GM20431 (cell line): ENCODE measurements around the gene SLC16A3.
"Not testable (repeated sequence)": the region's sequence is repeated elsewhere in the genome, so short reads cannot be mapped to it uniquely, and the experiment has no call there.

Source experiments
- in situ Hi-C: fragments of 300-500 bp; cut with MseI, MboI; formaldehyde crosslinking; loops from one replicate; pipeline ENCODE4 v1.15.0; 2020; ENCODE audit warnings: low sequenced_read_pairs; ENCODE audit not compliant: unreplicated experiment

SLC16A3 gene

DNA sequence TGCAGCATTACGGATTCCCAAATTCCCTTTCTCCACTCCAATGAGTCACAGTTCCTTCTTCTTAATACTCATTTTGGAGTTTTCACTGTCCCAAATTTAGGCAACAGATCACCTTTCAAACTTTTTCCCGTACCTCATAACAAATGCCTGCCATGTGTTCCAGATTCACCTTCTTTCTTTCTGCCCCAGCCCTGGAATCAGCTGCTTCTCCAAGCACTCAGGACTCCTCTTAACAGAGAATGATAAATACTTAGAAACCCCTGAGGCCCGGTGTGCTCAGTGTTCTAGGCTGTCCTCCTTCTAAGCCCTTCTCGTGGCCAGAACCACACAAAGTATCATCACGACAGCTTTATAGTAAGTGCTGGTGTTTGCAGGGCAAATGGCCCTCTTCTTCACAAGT lies 29.7 kb downstream of the SLC16A3 start:
- in situ Hi-C loops: no loop called here

- in situ Hi-C loops: not testable (repeated sequence)
These were observed 31.4 kb downstream of the SLC16A3 start for GRCh38 chr17:82259972-82260961.

DNA sequence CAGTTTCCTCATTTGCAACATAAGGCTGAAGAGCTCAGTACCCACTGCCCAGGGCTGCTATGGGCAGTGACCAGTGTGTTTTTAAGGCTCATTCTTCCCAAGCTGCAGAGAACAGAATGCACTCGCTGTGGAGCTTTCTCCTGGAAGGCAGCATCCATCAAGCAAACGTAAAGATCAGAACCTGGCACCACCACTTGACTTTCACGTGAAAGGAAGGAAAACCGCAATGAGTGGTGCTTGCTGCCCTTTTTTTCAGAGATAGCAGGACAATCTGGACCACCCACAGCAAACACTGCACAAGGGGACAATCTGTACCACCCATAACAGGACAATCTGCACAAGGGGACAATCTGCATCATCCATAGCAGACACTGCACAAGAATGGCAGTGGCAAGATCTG lies 33.5 kb downstream of the SLC16A3 start:
- in situ Hi-C loops: no loop called here

DNA sequence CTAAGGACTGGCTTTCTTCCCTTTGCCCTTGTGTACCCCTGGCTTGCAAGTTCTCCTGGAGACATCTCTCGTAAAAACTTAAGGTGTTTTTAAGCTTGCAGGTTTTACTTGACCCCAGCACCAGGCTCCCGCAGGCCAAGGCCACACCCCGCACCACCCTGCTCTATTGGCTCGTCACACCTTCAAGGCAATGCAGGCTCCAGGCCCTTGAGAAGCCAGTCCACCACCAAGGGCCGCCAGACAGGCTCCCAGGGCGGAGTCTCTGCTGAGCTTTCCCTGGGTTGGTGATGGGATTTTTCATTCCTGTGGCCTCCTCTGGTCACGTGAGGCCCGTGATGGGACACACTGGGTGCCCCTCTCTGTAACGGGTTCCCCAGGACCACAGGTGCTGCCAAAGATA lies 34.8 kb downstream of the SLC16A3 start:
- in situ Hi-C loops: no loop called here

GRCh38 chr17:82266142-82266541 lies 37.3 kb downstream of the SLC16A3 start:
- in situ Hi-C loops: no loop called here

DNA sequence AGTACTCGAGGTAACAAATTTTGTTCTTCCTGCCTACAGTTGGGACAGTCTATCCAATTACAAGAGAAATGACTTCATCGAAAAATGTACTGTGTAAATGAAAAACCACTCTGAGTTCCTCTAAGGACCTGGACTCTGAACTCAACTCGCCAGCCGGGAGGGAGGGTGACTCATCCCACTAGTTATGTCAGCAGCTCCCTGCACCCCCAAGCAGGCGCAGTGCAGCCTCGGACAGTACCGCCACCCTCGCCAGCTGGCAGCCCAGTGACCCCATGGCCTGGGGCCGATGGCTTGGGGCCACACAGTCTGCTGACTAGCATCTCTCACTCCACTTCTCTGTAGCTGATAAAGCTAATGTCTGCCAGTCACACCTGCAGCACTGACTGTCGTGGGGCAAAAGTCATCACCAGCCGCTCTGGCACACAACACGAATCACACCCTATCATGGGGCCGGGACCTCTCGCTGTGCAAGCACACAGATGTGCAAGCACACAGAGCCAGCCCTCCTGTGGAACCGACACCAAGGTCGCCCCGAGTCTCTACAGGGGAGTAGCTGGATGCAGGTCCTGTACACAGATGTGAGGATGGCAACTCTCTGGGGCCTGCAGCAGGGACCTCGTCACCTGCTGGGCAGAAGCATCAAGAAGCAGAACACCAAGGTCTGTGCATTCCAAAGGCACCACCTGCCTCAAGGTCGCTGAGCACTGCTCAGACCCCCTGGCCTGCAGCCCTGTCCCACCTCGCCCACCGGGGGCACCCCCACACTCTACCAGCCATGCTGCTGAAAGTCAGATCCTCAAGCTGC lies 38.9 kb downstream of the SLC16A3 start:
- in situ Hi-C loops: no loop called here

- in situ Hi-C loops: no loop called here
These were observed 40.5 kb downstream of the SLC16A3 start for GRCh38 chr17:82269138-82269881.

GRCh38 chr17:82269882-82270500 lies 41.1 kb downstream of the SLC16A3 start:
- in situ Hi-C loops: no loop called here

DNA sequence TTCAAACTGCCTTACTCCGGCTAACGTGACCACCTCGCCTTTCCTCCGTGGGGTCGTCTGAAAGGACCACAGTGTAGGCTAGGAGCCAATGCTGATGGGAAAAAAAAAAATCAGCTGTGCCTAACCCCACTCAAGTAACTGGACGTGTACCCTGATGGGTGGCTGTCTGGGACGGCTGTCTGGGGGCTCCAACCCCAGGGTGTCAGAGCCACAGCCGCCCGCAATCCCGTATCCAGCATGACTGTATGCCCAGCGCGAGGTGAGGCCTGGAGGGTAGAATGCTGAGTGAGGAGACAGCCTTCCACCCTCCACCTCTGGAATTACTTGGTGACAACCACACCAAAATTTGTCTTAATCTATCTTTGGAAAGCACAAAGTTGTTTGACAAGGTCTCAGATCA lies 41.8 kb downstream of the SLC16A3 start:
- in situ Hi-C loops: no loop called here

GRCh38 chr17:82271401-82271800 lies 42.6 kb downstream of the SLC16A3 start:
- in situ Hi-C loops: no loop called here

DNA sequence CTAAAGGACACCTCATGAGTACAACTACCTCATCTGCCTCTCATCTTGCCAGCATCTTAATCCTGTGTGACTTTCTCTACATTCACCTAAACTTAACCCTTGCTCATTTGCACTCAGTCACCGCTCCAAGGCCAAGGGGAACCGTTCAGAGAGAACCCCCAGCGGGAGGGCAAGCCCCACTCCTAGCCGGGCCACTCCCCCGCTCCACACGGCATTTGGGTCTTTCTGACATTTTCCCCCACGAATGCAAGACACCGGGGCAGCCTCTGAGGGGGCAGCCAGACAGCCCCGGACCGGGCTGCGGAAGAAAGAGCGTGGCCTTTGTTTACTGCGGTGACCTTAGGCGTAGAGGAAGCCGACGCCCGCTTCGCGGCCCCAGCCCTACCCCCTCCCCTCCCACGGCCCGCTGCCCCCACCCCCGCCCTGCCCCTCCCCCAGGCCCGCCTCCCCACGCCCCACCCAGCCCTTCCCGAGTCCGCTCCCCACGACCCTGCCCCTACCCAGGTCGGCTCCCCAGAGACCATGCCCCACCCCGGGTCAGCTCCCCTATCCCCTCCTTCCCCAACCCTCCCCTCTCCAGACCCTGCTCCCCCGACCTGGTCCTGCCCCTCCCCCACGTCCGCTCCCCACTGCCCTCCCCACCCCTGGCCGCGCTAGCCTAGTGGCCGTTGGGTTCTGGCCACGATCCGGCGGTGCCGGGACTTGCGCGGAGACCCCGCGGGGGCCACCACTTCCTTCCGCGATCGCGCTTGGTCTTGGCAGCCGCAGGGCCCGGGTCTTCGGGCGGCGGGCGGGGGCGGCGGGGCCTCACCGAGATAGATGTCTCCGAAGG lies 43.9 kb downstream of the SLC16A3 start:
- in situ Hi-C loops: no loop called here

DNA sequence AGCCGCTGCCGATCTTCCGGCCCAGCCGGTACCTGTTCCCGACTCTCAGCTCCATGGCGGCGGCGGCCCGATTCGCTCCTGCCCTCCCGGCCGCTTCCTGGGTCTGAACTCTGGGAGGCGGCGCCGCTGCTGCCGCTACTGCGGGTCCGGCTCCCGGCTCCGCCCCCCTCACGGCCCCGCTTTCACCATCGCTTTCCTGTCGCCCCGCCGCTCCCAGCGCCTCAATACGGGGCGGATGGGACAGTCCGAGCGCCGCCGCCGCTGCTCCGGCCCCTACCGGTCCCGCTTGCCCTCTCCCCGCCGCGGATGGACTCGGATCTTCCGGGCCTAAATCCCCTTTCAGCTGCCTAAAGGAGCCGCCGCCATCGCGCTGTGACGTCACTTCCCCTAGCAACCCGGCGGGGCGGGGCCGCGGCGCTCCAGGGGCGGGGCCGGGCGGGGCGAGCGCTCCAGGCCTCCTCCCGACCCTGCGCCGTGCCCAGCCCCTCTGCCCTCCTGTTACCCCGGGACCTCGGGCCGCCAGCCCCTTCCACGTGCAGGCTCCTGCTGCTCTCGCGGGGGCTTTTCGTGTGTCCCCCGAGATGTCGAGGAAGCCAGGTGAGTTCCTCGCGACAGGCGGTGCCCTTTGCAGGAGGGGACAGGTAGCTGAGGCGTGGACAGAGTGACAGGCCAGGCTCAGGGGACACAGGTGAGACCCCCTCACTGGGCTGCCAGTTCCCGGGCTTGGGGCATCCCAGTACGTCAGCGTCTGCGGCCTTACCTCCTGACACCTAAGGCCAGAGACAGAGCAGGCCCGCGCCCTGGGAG lies 44.7 kb downstream of the SLC16A3 start, which contains the start of gene CSNK1D:
Gene CSNK1D (minus strand): TSS at position 374 of the 807 bp plus-strand sequence. CDS start 319 bp downstream, at position 55.
- in situ Hi-C loops: no loop called here

- in situ Hi-C loops: no loop called here
These were observed 45.5 kb downstream of the SLC16A3 start for GRCh38 chr17:82274134-82275020.

DNA sequence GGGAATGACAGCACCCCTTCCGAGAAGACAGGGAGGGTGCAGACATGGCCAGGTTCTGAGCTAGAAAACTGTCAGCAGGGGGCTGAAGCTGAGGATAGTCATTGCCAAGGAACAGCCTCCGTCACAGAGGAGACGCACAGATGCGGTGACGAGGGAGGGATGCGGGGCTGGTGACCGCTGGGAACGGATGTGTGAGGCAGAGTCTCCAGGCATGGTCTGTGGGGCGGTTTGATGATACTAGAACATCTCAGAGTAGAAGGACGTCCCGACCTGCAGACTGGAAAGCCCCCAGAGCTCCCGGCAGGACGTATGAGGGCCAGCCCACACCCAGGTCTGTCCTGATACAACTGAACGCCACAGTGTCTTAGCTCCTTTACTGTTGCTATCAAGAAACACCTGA lies 46.5 kb downstream of the SLC16A3 start:
- in situ Hi-C loops: no loop called here

GRCh38 chr17:82276938-82277337 lies 48.1 kb downstream of the SLC16A3 start:
- in situ Hi-C loops: no loop called here

- in situ Hi-C loops: no loop called here
These were observed 49.0 kb downstream of the SLC16A3 start for GRCh38 chr17:82277851-82278250.

DNA sequence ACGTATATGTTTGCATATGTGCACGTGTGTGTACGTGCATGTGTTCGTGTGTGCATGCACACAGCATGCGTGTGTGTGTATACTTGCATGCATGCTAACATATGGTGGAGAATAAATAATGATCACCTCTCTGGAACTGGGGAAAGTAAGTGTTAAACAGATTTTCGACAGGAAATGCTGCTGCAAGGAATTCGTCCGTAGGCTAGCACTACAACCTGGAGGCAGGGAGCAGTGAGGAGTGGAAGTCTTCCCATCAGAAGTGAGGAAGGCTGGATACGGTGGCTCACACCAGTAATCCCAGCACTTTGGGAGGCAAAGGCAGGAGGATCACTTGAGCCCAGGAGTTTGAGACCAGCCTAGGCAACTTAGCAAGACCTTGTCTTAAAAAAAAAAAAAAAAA lies 49.5 kb downstream of the SLC16A3 start:
- in situ Hi-C loops: no loop called here
